GM11168 (cell line): ENCODE results near the gene ZNF407.

ENCODE experiments used
- in situ Hi-C: fragments of 300-500 bp; cut with MboI; formaldehyde crosslinking; loops from one replicate; pipeline ENCODE4 v1.12.0; 2022; ENCODE audit warnings: low sequenced_read_pairs; ENCODE audit not compliant: unreplicated experiment

ZNF407 gene

DNA sequence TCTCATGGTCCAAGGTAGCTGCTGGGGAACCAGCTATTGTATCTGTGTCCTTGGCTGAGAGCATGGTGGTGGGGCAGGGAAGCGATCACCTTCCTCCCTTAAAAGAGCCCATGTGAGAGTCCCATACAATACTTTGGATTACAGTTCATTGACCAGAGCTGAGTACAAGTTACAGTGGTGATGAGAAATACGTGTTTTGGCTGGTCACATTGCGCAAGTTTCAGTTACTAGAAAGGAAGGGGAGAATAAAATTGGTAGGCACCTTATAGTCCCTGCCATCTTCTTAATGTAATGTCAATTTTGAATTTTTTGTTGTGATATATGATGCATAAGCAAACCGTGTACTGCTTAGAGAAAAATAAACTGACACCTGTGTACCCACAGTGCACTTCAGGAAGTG, 67.7 kb downstream of the ZNF407 start:
- in situ Hi-C loops: loop anchor here (10.0 to 25.0 kb wide), 3 partner anchors 297 to 819 kb away; no protein-coding TSS in a partner anchor

- in situ Hi-C loops: loop anchor here (10.0 to 25.0 kb wide), 3 partner anchors 296 to 819 kb away; no protein-coding TSS in a partner anchor
These were observed 68.2 kb downstream of the ZNF407 start for GRCh38 chr18:74665905-74666304.

DNA sequence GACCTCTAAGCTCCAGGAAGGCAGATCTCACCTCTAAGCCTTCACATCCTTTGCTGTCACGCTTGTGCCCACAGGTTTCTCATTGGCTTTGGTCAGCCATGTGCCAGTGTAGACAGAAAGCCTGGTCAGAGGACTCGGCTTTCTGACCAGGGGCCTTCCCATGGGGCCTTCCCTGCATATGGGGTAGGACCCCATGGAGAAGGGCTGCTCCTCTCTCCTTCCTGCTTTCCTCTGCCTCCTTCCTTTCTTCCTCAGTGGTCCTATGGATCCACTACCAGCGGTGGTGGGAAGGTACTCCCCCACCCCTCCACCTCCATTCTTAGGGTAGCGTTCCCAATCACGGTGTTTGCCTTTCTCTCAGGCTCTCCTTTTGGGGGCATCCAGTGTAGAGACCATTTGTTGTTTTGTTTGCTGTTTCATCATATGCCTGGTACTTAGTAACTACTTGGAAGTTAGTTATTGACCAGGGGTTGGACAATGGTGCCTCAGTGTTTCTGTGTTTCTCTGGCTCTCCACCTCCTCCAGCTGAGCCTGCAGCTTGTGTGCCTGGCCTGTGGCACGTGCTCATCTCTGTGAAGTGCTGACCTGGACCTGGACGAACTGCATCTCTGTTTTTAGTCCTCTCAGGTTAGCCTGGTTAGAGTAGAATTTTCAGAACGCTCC, 71.6 kb downstream of the ZNF407 start:
- in situ Hi-C loops: loop anchor here (10.0 to 25.0 kb wide), 3 partner anchors 293 to 816 kb away; no protein-coding TSS in a partner anchor

GRCh38 chr18:74672371-74672770, 74.7 kb downstream of the ZNF407 start:
- in situ Hi-C loops: loop anchor here (5.0 to 25.0 kb wide), 3 partner anchors 85 to 515 kb away; no protein-coding TSS in a partner anchor

DNA sequence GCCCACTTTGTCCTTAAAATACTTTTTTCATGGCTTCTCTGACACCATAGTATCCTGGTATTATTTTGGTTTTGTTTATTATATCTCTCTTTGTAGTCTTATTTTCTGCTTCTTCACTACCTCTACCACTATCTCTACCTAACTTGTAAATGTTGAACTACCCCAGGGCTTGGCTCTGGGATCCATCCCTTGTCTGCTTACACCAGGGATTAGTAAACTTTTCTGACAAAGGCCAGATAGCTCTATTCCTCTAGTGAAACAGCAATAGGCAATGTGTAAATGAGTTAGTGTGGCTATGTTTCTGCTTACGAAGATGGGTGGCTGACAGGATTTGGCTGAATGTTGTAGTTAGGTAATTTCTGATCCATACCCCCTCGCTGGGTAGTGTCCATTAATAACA, 76.8 kb downstream of the ZNF407 start:
- in situ Hi-C loops: loop anchor here (5.0 to 25.0 kb wide), 3 partner anchors 83 to 513 kb away; no protein-coding TSS in a partner anchor

GRCh38 chr18:74679006-74679678, 81.5 kb downstream of the ZNF407 start:
- in situ Hi-C loops: no loop called here

DNA sequence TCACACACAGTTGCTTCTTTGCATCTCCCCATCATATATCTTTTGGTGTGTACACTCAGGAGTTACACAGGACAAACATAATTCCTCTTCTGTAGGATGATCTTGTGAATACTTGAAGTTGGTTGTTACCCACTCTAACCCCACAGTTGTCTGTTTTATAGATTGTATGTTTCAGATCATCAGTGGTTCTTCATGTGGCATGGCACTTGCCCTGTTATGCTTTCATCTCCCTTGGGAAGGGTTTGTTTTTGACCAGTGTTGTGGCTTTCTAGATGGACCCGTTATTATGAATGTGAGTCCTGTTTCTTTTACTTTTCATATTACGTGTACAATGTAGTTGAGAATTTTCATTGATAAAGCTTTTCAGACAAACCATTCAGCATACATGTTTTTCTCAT, 82.0 kb downstream of the ZNF407 start:
- in situ Hi-C loops: no loop called here

- in situ Hi-C loops: no loop called here
These were observed 84.7 kb downstream of the ZNF407 start for GRCh38 chr18:74682141-74682990.

DNA sequence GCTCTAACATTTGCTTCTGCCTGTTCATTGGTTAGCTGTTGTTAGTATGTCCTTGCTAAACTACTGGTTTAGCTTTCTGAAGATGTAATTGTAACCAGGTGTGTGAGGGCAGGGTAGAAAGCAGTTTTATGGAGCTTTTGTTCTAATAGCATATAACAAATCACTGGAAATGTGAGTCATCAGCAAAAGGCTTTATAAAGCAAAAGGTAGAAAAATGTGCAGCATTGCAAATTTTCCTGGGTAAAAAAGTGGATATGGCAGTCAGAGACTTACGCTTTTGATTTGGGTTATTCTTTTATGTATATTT, 85.3 kb downstream of the ZNF407 start:
- in situ Hi-C loops: no loop called here

- in situ Hi-C loops: no loop called here
These were observed 85.9 kb downstream of the ZNF407 start for GRCh38 chr18:74683573-74683972.

DNA sequence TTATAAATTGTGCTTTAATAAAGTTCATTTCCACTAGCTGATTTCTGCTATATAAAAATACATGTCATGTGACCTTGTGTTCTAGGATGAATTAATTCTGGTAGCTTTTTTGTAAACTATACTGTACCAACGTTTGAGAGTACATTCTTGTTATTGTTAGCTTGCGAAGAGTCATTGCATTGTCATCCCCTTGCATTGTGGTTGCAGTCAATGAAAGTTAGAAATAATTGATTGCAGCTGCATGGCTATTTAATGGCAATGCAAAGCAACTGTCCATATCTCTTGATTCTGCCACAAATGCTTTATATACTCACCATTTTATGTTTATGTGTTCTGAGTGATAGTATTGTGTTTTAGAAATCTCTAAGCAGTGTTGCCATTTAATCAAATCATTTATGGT, 91.6 kb downstream of the ZNF407 start:
- in situ Hi-C loops: no loop called here

DNA sequence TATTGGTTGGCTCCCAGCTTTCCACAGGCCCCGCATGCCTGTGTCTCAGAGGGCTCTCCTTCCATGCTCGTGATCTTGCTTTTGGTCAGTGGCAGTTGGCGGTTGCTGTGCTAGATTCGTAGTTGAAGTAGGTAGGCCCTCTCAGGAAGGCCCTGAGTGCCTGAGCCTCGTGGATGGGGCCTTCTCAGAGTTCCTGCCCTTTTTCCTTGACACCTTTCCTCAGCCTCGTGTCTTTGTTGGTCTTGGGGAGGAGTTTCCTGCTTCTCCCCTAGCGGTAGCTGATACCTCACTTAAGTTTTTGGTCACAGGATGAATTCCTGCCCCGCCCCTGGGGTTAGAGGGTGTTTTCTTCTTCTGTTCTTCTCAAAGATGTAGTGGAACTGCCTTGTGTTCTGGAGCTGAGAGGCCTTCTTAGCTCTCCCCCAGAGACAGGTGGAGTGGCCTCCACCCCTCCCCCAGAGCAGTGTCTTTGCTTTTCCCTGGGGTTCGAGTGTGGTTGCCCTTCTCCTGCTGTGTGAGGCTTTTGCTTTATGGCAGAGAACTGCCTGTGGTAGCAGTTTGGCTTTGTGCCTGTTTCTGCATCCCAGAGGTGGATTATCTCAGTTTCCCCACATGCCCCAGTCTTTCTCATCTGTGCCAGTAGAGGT, 94.8 kb downstream of the ZNF407 start:
- in situ Hi-C loops: no loop called here

- in situ Hi-C loops: no loop called here
These were observed 96.8 kb downstream of the ZNF407 start for GRCh38 chr18:74694436-74694835.

DNA sequence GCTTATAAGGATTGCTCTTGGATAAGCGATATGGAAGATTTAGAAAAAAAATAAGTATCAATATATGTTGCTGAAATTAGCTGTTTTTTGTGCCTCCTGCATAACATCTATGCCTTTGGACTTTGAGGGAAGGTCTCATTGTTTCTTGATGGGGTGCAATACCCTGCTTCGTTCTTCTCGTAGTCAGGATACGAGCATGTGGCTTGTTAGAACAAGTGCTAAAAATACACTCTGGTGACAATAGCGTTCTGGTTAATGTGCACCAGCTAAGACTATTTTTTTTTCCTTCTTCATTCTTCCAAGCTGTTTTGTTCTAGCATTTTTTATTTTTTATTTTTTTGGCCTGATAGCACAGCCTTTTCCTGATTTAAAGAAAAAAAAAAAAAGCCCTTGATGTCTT, 97.5 kb downstream of the ZNF407 start:
- in situ Hi-C loops: no loop called here

DNA sequence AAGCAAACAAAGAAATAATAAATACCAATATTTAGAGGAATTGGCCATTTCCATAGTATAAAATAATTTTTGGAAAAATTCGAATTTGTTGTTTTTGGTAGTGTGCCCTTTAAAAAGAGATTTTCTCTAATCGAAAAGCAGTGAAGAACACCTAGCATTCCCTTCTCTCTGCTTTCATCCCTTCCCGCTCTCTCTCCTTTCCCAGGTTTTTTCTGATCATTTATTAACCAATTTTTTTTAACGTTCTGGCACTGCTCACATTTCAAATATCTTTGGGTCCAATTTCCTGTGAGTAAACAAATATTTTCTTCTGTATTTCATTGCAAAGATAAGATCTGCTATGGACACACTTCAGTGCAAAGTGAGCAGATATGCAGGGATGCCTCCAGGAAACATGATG, 101.2 kb downstream of the ZNF407 start:
- in situ Hi-C loops: no loop called here

- in situ Hi-C loops: no loop called here
These were observed 101.8 kb downstream of the ZNF407 start for GRCh38 chr18:74699455-74699854.

DNA sequence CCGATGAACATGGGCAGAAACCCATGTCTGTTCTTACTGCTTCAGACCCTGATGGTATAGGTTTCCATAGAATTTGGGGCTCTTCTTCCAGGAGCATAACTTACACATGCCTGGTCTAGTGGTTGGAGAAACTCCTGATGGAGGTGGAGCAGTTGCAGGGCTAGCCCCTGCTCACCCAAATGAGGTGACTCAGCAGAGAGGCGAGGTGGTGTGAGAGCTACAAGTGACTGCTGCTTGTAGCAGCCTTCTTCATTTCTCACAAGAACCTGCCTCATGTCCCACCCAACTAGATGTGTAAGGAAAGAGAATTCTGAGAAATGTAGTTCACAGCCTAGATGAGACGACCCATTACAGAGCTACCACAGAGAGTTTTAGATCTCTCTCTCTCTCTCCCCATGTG, 105.3 kb downstream of the ZNF407 start:
- in situ Hi-C loops: no loop called here

DNA sequence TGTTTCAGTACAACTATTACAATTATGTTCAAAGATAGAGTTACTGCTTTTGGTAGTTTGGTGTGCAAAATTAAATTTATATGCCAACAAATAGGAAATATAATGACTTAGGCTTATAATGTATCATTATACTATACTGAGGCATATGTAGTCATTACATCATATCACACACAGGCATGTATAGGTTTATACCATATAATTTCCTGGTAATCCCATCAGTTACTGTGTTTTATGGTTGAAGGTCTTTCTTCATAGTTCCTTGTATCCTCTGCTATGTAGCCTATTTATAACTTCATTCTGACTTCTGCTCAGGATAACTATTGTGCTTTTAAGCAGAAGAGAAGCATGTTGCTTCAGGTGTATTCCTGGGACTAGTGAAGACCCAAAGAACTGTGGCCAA, 110.5 kb downstream of the ZNF407 start:
- in situ Hi-C loops: no loop called here

DNA sequence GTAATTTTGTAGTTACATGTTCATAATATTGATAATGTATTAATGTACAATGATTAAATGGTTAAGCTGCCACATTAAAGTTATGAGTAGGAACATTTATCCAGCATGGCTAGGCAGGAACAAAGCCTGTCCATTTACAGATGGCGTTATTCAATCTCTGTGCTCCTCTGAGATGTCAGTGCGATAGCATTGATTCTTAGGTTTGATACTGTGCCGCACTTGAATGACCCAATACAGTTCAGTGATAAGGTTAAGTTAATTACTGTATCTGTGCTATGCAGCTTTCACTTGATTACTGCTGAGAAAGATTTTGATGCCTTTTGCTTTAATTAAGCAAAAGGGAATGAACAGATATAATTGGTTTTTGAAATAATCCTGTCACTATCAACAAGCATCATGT, 111.8 kb downstream of the ZNF407 start:
- in situ Hi-C loops: no loop called here

GRCh38 chr18:74714120-74714519, 116.5 kb downstream of the ZNF407 start:
- in situ Hi-C loops: no loop called here

GRCh38 chr18:74714791-74715190, 117.1 kb downstream of the ZNF407 start:
- in situ Hi-C loops: no loop called here
